Pancreas (tissue), 10 donors: ENCODE results near the gene ATRNL1. TPM values are rescaled to one million over a fixed set of nuclear protein-coding genes. Genes with fewer than 3 reads are reported as not detected.

Source experiments
- ATAC-seq, 4 donors: fragments of 200-7000 bp; cut with Tn5 transposase; one replicate each; pipeline versions ENCODE4 v1.8.0 to v1.9.1; 2020; ENCODE audit warnings: mild to moderate bottlenecking in 4 of 4, moderate library complexity in 4 of 4
- DNase-seq, 6 donors: peaks; one replicate each; pipeline ENCODE4 v3.0.0-alpha.2; 2020
- FAIRE-seq: peaks from 2 replicates; lab custom pipeline; 2012; peaks lifted over from hg19 to GRCh38; lab: Jason Lieb, UNC
- H3K27ac ChIP-seq, 4 donors: fragments of 200-600 bp; sonication (generic); 1 replicate in 3 of 4; 2 replicates in 1 of 4; pipeline versions ENCODE4 v1.5.0 to v1.8.0; 2020
- H3K27me3 ChIP-seq, 4 donors: fragments of 200-600 bp; one replicate each; pipeline ENCODE4 v1.8.0; 2021
- H3K36me3 ChIP-seq, 3 donors: fragments of 200-600 bp; sonication (generic) in 1 of 3; one replicate each; pipeline versions ENCODE4 v1.5.0 to v1.8.0; 2020 to 2021
- H3K4me1 ChIP-seq, 3 donors: fragments of 200-600 bp; one replicate each; pipeline ENCODE4 v1.8.0; 2021
- H3K4me3 ChIP-seq, 4 donors: fragments of 200-600 bp; sonication (generic) in 2 of 4; one replicate each; pipeline versions ENCODE4 v1.5.0 to v1.8.0; 2020 to 2021
- H3K9me3 ChIP-seq, 4 donors: fragments of 200-600 bp; one replicate each; pipeline ENCODE4 v1.8.0; 2021
- WGBS, 2 donors: extraction: QIAGEN DNeasy Blood & Tissue Kit; methylation state at CpG; one replicate each; pipeline ENCODE4 v1.1.7; 2013; 5-methylcytosine and 5-hydroxymethylcytosine counted together
- intact Hi-C, 3 donors: fragments of 100-400 bp; cut with DNase I; formaldehyde crosslinking; loops; one replicate each; pipeline versions ENCODE4 v1.11.1 to v1.14.2; 2022
- polyA plus RNA-seq, 2 donors: library from polyadenylated mRNA; stranded (reverse); fragments of 200-250 nt; gene quantifications; one replicate each; pipeline ENCODE4 v1.2.3, GENCODE V29; 2013
- total RNA-seq, 6 donors: library from RNA; stranded (reverse); fragmentation: NEBNext Ultra II Directional in 4 of 6; extraction: Animal tissue kit (Norgen Biotek cat#: 25700) in 4 of 6; gene quantifications; one replicate each; pipeline versions ENCODE4 v1.2.1 to v1.2.4, GENCODE V29; 2021 to 2023
- TF ChIP-seq, protein P1 (sequence below), 4 donors: fragments of 200-600 bp; sonication (generic) in 3 of 4; IDR thresholded peaks; one replicate each; pipeline versions ENCODE4 v1.5.0 to v1.8.0; 2021; ENCODE audit warnings: antibody characterized with exemption in 4 of 4
- donor health status: healthy with polysubstance abuse.
- donor health status: DM: no; HTN: no; CAD: no; lungs with moderate emphysema.
- donor health status: DM: no; HTN: no; CAD: no.
- donor health status: control.
- donor health status: control.
- donor health status: Bipolar disorder and iron deficiency.
- donor health status: DM: yes; HTN: yes; CAD: no.
- donor health status: DM: no; HTN: no; CAD: no.
- donor health status: DM: no; HTN: no; CAD: no.
- donor health status: DM: yes; HTN: yes; CAD: no.

ATRNL1 gene
- total and polyA plus RNA-seq, 8 donors: 0.91 to 5.7 (median 3.9) TPM

DNA sequence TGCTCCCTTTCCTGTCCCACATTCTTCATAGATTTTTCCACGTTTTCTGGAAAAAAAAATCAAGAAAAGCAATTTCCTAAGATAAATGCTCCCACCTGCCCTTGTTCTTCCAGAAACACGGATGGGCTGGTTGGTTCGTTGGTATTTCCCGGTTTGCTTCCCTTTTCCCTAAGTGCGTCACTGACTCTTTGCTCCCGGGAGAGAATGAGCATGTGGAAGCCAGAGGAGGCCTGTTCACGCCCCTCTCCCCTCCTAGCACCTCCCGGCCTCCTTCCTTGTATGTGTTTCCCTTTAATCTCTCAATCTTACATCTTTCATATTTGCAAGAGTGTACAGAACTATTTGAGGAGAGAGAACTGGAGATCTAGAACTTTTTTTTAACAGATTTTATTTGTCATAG, 737.9 kb downstream of the ATRNL1 start:
- Histone ChIP-seq H3K36me3 (no peaks in the 10 kb centered on the region), H3K27ac (no peak overlapping the region), H3K4me3 (no peak overlapping the region), H3K9me3 (no peaks in the 10 kb centered on the region), H3K4me1 (no peaks in the 10 kb centered on the region), H3K27me3 (no peaks in the 10 kb centered on the region)
- intact Hi-C loops: no loop called here
- no peak for FAIRE-seq
- WGBS, 2 donors: 83 to 90% methylated on average over 8 of the region's 8 CpGs
- ATAC-seq: no peak
- TF ChIP-seq, protein P1, sequence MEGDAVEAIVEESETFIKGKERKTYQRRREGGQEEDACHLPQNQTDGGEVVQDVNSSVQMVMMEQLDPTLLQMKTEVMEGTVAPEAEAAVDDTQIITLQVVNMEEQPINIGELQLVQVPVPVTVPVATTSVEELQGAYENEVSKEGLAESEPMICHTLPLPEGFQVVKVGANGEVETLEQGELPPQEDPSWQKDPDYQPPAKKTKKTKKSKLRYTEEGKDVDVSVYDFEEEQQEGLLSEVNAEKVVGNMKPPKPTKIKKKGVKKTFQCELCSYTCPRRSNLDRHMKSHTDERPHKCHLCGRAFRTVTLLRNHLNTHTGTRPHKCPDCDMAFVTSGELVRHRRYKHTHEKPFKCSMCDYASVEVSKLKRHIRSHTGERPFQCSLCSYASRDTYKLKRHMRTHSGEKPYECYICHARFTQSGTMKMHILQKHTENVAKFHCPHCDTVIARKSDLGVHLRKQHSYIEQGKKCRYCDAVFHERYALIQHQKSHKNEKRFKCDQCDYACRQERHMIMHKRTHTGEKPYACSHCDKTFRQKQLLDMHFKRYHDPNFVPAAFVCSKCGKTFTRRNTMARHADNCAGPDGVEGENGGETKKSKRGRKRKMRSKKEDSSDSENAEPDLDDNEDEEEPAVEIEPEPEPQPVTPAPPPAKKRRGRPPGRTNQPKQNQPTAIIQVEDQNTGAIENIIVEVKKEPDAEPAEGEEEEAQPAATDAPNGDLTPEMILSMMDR (IDR thresholded peaks at IDR 0.05): no peak
- DNase-seq: no peak

DNA sequence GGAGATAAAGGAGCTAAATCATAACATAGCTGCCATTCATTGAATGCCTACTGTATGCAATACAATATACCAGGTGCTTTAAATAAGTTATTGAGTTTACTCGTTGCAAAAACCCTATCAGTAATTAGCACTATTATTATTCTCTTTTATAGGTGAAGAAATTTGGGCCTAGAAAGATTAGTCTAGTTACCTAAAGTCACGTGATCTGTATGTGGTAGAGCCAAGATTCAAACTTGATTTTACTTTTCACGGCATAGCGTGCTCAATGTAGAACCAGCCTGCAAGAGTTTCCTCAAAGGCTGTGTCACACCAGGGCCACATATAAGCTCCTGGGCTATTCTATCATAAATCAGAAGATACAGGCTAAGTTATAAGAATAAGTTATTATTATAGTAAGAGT, 740.0 kb downstream of the ATRNL1 start:
- Histone ChIP-seq H3K27ac (no peak overlapping the region), H3K4me1 (no peaks in the 10 kb centered on the region), H3K9me3 (no peaks in the 10 kb centered on the region), H3K27me3 (no peaks in the 10 kb centered on the region), H3K4me3 (no peak overlapping the region), H3K36me3 (no peaks in the 10 kb centered on the region)
- ATAC-seq: no peak
- no peak for FAIRE-seq
- TF ChIP-seq, protein P1 (IDR thresholded peaks at IDR 0.05): no peak
- WGBS, 2 donors: 44 to 82% methylated on average over 4 of the region's 4 CpGs
- intact Hi-C loops: no loop called here
- no peak for DNase-seq

DNA sequence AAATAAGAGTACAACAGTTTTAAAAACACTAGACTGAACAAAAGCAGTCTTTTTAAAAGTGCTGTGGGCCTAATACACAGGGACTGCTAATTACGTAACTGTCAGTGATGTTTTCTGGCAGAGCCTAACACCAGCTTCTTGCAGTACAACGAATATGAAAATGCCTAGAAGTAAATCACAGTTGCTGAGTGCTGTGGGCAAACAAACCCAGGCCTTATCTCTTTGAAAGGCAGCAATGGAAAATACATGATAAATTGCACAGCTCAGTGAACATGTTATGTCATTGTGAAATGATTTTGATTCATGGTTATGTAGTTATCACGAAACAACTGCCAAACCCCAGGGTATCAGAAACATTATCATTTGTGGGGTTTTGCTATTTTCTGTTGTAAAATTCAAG, 751.4 kb downstream of the ATRNL1 start:
- H3K4me3 ChIP-seq: no peak overlapping the region
- H3K27ac ChIP-seq: no peak overlapping the region
- intact Hi-C loops: no loop called here
- no peaks in the 10 kb centered on the region for H3K27me3 ChIP-seq
- H3K4me1 ChIP-seq: peaks cover 0 to 4% (median 0%) of the 10 kb centered on the region in 3 donors
- ATAC-seq: peak; percentile 60 to 87 (median 84)
- WGBS, 2 donors: 4 to 11% methylated on average over 3 of the region's 3 CpGs
- TF ChIP-seq, protein P1 (IDR thresholded peaks at IDR 0.05): no peak
- H3K9me3 ChIP-seq: no peaks in the 10 kb centered on the region
- FAIRE-seq: no peak
- no peaks in the 10 kb centered on the region for H3K36me3 ChIP-seq
- DNase-seq: no peak

DNA sequence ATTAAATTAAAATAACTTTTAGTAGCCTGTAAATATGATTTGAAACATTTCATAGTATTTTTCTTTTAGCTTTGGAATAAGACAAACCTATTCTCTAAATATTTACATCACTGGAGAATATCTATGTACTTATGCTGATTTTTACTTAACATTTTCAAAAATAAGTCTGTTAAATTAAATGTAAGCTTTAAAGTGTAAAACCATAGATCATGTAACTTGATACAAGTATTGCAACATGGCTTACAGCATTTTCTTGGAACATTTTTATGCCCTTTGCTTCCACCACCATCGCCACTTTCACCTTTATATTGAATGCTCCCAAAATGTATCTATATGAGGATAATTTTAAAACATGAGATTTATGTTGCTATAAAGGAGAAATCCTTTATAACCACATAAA, 752.8 kb downstream of the ATRNL1 start:
- Histone ChIP-seq H3K4me3 (no peak overlapping the region), H3K36me3 (no peaks in the 10 kb centered on the region), H3K27ac (no peak overlapping the region), H3K4me1 (peaks cover 0 to 4% (median 0%) of the 10 kb centered on the region in 3 donors), H3K27me3 (no peaks in the 10 kb centered on the region), H3K9me3 (no peaks in the 10 kb centered on the region)
- TF ChIP-seq, protein P1 (IDR thresholded peaks at IDR 0.05): no peak
- intact Hi-C loops: no loop called here
- DNase-seq: no peak
- ATAC-seq: no peak
- 97 to 100% methylated on average over 1 of the region's 1 CpG for WGBS, 2 donors
- FAIRE-seq: peak; percentile 76

DNA sequence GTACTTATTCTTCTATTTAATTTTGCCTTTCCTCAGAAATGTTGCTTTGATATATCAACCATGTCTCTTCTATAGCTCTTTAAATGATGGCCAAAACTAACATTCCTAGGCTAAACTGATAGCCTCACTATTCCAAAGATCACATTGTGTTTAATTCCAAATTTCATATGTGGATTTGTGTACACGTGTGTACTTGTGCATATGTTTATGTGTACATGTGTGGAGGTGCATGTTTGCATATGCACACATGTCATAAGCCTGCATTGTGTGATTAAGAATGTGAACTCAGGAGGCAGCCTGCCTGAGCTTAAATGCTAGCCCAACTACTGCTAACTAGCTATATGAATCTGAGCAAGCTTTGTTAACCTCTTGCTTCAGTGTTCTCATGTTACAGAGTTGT, 753.4 kb downstream of the ATRNL1 start:
- DNase-seq: no peak
- no peak for ATAC-seq
- FAIRE-seq: no peak
- WGBS, 2 donors: 93% methylated on average over 1 of the region's 1 CpG
- no peak overlapping the region for H3K4me3 ChIP-seq
- intact Hi-C loops: no loop called here
- TF ChIP-seq, protein P1 (IDR thresholded peaks at IDR 0.05): no peak
- no peak overlapping the region for H3K27ac ChIP-seq
- H3K27me3 ChIP-seq: no peaks in the 10 kb centered on the region
- H3K4me1 ChIP-seq: peaks cover 0 to 4% (median 0%) of the 10 kb centered on the region in 3 donors
- H3K36me3 ChIP-seq: no peaks in the 10 kb centered on the region
- no peaks in the 10 kb centered on the region for H3K9me3 ChIP-seq
